ENCODE measurements around the gene CYB5R4. TPM values are rescaled to one million over a fixed set of nuclear protein-coding genes. Genes with fewer than 3 reads are reported as not detected.
A peak's percentile ranks its signal among the peaks of the same experiment; 100 is the strongest.

The CYB5R4 gene
- total RNA-seq, 1 experiment from 2014 or later = 24.0 TPM

DNA sequence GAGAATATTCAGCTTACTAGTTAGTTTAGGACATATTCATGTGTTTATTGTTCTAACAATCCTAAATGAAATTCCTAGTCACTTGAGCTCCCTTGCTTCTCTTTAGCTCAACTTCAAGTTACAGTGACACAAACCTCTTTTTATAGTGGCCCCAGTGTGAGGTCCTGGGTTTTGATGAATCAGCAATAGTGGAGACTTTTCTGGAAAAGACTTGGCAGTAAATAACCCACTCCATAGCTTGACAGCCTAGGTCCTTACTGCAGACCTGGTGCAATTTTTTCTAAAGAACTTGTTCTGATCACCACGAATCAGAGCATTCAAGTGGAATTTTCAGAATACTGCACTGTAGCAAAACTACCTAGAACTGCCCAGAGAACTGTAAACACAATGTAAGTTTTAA is 13.2 kb upstream of the CYB5R4 start:
- BruUV-seq (replicated peaks) = no TSS peak
- POLR2A ChIA-PET = no interaction called here
- H3K4me1 ChIP-seq (ENCODE audit: control insufficient read depth in 1 of 2, insufficient read depth in 2 of 2, low read length in 2 of 2) = no peaks in the 10 kb centered on the region
- no peaks in the 10 kb centered on the region for H3K9me3 ChIP-seq (ENCODE audit: control insufficient read depth in 1 of 2, insufficient read depth in 1 of 2, low read depth in 1 of 2, low read length in 2 of 2)
- TF ChIP-seq, protein P1, sequence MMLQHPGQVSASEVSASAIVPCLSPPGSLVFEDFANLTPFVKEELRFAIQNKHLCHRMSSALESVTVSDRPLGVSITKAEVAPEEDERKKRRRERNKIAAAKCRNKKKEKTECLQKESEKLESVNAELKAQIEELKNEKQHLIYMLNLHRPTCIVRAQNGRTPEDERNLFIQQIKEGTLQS (IDR thresholded peaks at IDR 0.05) = no peak
- TF ChIP-seq SRF (IDR thresholded peaks at IDR 0.05; ENCODE audit: low read depth) = no peak
- no peak for TF ChIP-seq YY1 (IDR thresholded peaks at IDR 0.05; ENCODE audit: extremely low read depth, insufficient replicate concordance, low read depth, low read length)
- no peak for TF ChIP-seq SP1 (IDR thresholded peaks at IDR 0.05; ENCODE audit: low read depth)
- TF ChIP-seq SIN3A (IDR thresholded peaks at IDR 0.05; ENCODE audit: low read depth) = no peak
- TF ChIP-seq POLR2AphosphoS5 (IDR thresholded peaks at IDR 0.05; ENCODE audit: low read depth, low read length) = no peak
- no peak for TF ChIP-seq POLR2A (IDR thresholded peaks at IDR 0.05; ENCODE audit: borderline replicate concordance, extremely low read depth, insufficient read depth, insufficient read length)
- no peak for TF ChIP-seq ZFX (IDR thresholded peaks at IDR 0.05)
- peak overlapping the region; percentile 48 for H2AFZ ChIP-seq (ENCODE audit: low read depth, low read length, poor library complexity, severe bottlenecking)
- DNase-seq (ENCODE audit: low read depth, low spot score) = no peak
- RAD21 ChIA-PET (ENCODE audit: low non-redundant PET in 1 of 2, low total read pairs in 2 of 2, uncharacterized antibody in 2 of 2, unreplicated experiment in 2 of 2) = no interaction called here
- H3K9ac ChIP-seq (ENCODE audit: low read length) = no peak overlapping the region
- no peak overlapping the region for H3K4me2 ChIP-seq (ENCODE audit: low read length)
- no peak overlapping the region for H3K4me3 ChIP-seq (replicated peaks in 1 of 2; ENCODE audit: low read depth in 1 of 2, low read length in 2 of 2)
- H4K20me1 ChIP-seq (ENCODE audit: insufficient read depth) = no peaks in the 10 kb centered on the region
- intact Hi-C loops (cut with micrococcal nuclease) = no loop called here
- no peak for ATAC-seq
- no peak overlapping the region for H3K27ac ChIP-seq (ENCODE audit: low read depth, low read length)
- H3K27me3 ChIP-seq (ENCODE audit: insufficient read depth, low read length) = no peaks in the 10 kb centered on the region
- CTCF ChIA-PET = interaction anchor here (1.3 kb wide), 1 partner anchor 231 kb away, joined by 3 read pairs; no protein-coding TSS in a partner anchor
- no peaks in the 10 kb centered on the region for H3K36me3 ChIP-seq (ENCODE audit: control insufficient read depth in 1 of 2, insufficient read depth in 2 of 2, low read length in 2 of 2)
- no peaks in the 10 kb centered on the region for H3K79me2 ChIP-seq (ENCODE audit: insufficient read depth, low read length)
- H3K9me2 ChIP-seq (ENCODE audit: insufficient read depth) = no peaks in the 10 kb centered on the region

DNA sequence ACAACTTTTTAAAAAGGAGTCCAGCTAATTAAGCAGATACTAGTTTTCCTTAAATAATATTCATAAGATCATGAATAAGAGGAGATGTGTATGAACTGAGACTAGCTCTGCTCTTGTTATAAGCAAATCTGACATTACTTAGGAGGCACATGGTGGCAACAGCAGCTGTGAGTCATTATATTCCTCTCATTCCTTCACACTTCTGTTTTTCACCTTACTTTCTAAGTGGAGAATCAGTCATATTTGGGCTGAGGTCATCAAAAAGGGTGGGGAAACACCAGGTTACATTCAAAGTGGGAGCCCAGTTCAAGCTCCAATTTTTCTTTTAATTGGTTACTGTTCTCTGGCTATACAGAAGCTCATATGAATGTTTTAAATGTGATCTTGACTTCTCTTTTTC is 12.3 kb upstream of the CYB5R4 start:
- BruUV-seq (replicated peaks) = no TSS peak
- no peaks in the 10 kb centered on the region for H3K9me2 ChIP-seq (ENCODE audit: insufficient read depth)
- H3K9ac ChIP-seq (ENCODE audit: low read length) = no peak overlapping the region
- CTCF ChIA-PET = interaction anchor here (1.3 kb wide), 1 partner anchor 232 kb away, joined by 3 read pairs; no protein-coding TSS in a partner anchor
- intact Hi-C loops (cut with micrococcal nuclease) = no loop called here
- H3K79me2 ChIP-seq (ENCODE audit: insufficient read depth, low read length) = no peaks in the 10 kb centered on the region
- no peak overlapping the region for H3K27ac ChIP-seq (ENCODE audit: low read depth, low read length)
- no peak for DNase-seq (ENCODE audit: low read depth, low spot score)
- no peaks in the 10 kb centered on the region for H4K20me1 ChIP-seq (ENCODE audit: insufficient read depth)
- no peak overlapping the region for H3K4me3 ChIP-seq (replicated peaks in 1 of 2; ENCODE audit: low read depth in 1 of 2, low read length in 2 of 2)
- no peak overlapping the region for H2AFZ ChIP-seq (ENCODE audit: low read depth, low read length, poor library complexity, severe bottlenecking)
- no peak overlapping the region for H3K4me2 ChIP-seq (ENCODE audit: low read length)
- no peaks in the 10 kb centered on the region for H3K27me3 ChIP-seq (ENCODE audit: insufficient read depth, low read length)
- no peaks in the 10 kb centered on the region for H3K36me3 ChIP-seq (ENCODE audit: control insufficient read depth in 1 of 2, insufficient read depth in 2 of 2, low read length in 2 of 2)
- H3K4me1 ChIP-seq (ENCODE audit: control insufficient read depth in 1 of 2, insufficient read depth in 2 of 2, low read length in 2 of 2) = no peaks in the 10 kb centered on the region
- H3K9me3 ChIP-seq (ENCODE audit: control insufficient read depth in 1 of 2, insufficient read depth in 1 of 2, low read depth in 1 of 2, low read length in 2 of 2) = no peaks in the 10 kb centered on the region
- no peak for ATAC-seq
- RAD21 ChIA-PET (ENCODE audit: low non-redundant PET in 1 of 2, low total read pairs in 2 of 2, uncharacterized antibody in 2 of 2, unreplicated experiment in 2 of 2) = no interaction called here
- POLR2A ChIA-PET = interaction anchor here (1.3 kb wide), 1 partner anchor 12 kb away, joined by 5 read pairs; the partner anchor contains the start of gene CYB5R4
- TF ChIP-seq RAD21 (IDR thresholded peaks at IDR 0.05; ENCODE audit: low read depth) (no peak), CBX3 (IDR thresholded peaks at IDR 0.05; ENCODE audit: low read depth) (no peak), POLR2AphosphoS5 (IDR thresholded peaks at IDR 0.05; ENCODE audit: low read depth, low read length) (no peak), ZNF274 (IDR thresholded peaks at IDR 0.05; ENCODE audit: low read depth, low read length) (no peak), EZH2phosphoT487 (IDR thresholded peaks at IDR 0.05; ENCODE audit: borderline replicate concordance) (no peak), ZFX (IDR thresholded peaks at IDR 0.05) (no peak), SP1 (IDR thresholded peaks at IDR 0.05; ENCODE audit: low read depth) (no peak), SIN3A (IDR thresholded peaks at IDR 0.05; ENCODE audit: low read depth) (no peak), SRF (IDR thresholded peaks at IDR 0.05; ENCODE audit: low read depth) (no peak), YY1 (IDR thresholded peaks at IDR 0.05; ENCODE audit: extremely low read depth, insufficient replicate concordance, low read depth, low read length) (no peak), ELF1 (IDR thresholded peaks at IDR 0.05; ENCODE audit: borderline replicate concordance, low read depth) (no peak), POLR2A (IDR thresholded peaks at IDR 0.05; ENCODE audit: borderline replicate concordance, extremely low read depth, insufficient read depth, insufficient read length) (no peak)
- TF ChIP-seq, protein P2, sequence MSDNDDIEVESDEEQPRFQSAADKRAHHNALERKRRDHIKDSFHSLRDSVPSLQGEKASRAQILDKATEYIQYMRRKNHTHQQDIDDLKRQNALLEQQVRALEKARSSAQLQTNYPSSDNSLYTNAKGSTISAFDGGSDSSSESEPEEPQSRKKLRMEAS (IDR thresholded peaks at IDR 0.05) = no peak
- TF ChIP-seq, protein P3, sequence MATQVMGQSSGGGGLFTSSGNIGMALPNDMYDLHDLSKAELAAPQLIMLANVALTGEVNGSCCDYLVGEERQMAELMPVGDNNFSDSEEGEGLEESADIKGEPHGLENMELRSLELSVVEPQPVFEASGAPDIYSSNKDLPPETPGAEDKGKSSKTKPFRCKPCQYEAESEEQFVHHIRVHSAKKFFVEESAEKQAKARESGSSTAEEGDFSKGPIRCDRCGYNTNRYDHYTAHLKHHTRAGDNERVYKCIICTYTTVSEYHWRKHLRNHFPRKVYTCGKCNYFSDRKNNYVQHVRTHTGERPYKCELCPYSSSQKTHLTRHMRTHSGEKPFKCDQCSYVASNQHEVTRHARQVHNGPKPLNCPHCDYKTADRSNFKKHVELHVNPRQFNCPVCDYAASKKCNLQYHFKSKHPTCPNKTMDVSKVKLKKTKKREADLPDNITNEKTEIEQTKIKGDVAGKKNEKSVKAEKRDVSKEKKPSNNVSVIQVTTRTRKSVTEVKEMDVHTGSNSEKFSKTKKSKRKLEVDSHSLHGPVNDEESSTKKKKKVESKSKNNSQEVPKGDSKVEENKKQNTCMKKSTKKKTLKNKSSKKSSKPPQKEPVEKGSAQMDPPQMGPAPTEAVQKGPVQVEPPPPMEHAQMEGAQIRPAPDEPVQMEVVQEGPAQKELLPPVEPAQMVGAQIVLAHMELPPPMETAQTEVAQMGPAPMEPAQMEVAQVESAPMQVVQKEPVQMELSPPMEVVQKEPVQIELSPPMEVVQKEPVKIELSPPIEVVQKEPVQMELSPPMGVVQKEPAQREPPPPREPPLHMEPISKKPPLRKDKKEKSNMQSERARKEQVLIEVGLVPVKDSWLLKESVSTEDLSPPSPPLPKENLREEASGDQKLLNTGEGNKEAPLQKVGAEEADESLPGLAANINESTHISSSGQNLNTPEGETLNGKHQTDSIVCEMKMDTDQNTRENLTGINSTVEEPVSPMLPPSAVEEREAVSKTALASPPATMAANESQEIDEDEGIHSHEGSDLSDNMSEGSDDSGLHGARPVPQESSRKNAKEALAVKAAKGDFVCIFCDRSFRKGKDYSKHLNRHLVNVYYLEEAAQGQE (IDR thresholded peaks at IDR 0.05; ENCODE audit: low read depth) = no peak

Data from HCT116 (cell line).